Astrocyte of the hippocampus (primary cell): Measurements from ENCODE around the gene MSX1.
"Not testable (repeated sequence)": the region's sequence is repeated elsewhere in the genome, so short reads cannot be mapped to it uniquely, and the experiment has no call there.

ENCODE experiments used
- DNase-seq: peaks from one replicate; pipeline ENCODE4 v3.0.0; 2011; ENCODE audit warnings: low read depth, low spot score

MSX1 gene

GRCh38 chr4:4859325-4859798, at the start of gene MSX1:
Gene MSX1, plus strand, starts transcription at chr4:4859665. Its CDS starts 235 bp downstream, at chr4:4859900.
- peak; percentile 89 for DNase-seq

GRCh38 chr4:4810092-4810774, 49.2 kb upstream of the MSX1 start:
- no peak for DNase-seq

- no peak for DNase-seq
Measured at GRCh38 chr4:4810778-4811177, 48.7 kb upstream of the MSX1 start.

DNA sequence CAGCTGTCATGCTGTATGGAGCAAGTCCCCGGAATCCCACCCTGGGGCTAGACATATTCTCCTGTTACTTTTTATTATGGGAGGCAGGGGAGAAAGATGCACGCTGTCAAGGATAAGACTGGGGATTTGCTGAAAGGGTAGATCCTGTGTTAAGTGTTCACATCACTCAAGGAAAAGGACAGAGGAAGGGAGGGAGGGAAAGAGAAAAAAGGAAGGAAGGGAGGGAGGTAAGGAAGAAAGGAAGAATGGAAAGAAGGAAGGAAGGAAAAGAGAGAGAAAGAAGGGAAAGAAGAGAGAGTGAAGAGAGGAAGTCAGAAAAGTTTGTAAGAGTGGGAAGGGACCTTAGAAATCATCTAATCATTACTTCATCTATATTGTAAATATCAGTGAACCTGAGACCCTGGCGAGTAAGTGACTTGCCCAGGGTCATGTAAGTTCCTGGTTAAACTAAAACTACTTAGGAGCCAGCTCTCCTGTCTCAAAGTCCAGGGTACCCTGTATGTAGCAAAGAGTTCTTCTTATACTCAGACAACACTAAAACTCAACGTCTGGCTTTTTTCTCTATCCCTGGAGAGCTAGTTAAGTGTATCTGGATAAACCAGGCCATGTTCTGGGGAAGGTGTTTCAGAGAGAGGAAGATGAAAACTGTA, 47.2 kb upstream of the MSX1 start:
- no peak for DNase-seq

DNA sequence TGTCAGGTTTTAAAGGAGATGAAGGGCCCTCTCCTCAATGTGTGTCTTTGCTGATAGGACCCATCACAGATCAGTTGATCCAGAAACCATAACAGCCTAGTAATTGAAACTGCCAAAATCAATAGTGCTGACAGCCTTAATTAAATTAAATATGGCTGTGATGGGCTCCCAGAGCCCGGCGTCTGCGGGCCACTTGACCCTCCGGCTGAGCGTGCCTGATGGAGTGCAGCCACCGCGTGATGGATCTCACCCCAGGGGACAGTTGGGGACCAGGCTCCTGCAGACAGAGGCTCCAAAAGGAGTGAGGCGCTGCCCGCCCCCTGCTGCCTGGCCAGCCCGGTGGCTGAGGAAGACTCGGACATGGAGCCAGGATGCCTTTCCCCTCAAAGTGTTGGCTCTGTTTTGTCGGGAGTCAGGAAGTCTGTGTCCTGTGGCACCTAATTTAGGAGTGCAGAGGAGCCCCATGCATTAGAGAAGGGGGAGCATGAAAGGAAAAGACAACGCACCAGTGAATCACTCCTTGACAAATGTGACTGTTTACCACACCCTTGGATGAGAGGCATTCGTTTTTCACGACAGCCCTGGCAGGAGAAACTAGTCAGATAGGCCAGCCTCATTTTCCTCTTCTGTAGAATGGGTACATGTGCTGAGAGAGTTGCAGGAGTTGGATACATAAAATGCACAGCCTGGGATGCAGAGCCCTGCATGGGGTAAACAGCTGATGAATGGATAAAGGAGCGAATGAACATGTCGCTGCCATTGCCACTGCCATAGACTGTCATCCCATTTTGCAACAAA, 40.9 kb upstream of the MSX1 start:
- no peak for DNase-seq

GRCh38 chr4:4819213-4819606, 40.3 kb upstream of the MSX1 start:
- no peak for DNase-seq

GRCh38 chr4:4820261-4820660, 39.2 kb upstream of the MSX1 start:
- DNase-seq = peak; percentile 7

GRCh38 chr4:4820739-4821138, 38.7 kb upstream of the MSX1 start:
- DNase-seq = no peak

DNA sequence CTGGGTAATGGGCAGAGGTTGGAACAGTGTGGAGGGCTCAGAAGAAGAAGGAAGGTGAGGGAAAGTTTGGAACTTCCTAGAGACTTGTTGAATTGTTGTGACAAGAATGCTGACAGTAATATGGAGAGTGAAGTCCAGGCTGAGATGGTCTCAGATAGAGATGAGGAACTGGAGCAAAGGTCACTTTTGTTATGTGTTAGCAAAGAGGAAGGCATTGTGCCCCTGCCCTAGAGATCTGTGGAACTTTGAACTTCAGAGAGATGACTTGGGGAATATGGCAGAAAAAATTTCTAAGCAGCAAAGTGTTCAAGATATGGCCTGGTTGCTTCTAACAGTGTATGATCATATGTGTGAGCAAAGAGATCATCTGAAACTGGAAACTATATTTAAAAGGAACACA, 37.9 kb upstream of the MSX1 start:
- no peak for DNase-seq

- not testable (repeated sequence) for DNase-seq
Measured at GRCh38 chr4:4822286-4822685, 37.2 kb upstream of the MSX1 start.

GRCh38 chr4:4823621-4824162, 35.8 kb upstream of the MSX1 start:
- no peak for DNase-seq

DNA sequence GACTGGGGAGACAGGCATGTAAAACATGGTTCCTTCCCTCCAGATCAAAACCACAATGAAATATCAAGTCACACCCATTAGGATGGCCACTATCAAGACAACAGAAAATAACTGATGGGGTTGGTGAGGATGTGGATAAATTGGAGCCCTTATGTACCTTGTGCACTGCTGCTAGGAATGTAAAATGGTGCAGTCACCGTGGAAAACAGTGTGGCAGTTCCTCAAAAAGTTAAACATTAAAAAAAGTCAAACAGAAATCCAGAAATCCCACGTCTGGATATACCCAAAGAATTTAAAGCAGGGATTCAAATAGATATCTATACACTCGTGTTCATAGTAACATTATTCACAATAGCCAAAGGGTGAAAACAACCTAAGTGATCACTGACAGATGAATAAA, 35.2 kb upstream of the MSX1 start:
- DNase-seq = no peak

DNA sequence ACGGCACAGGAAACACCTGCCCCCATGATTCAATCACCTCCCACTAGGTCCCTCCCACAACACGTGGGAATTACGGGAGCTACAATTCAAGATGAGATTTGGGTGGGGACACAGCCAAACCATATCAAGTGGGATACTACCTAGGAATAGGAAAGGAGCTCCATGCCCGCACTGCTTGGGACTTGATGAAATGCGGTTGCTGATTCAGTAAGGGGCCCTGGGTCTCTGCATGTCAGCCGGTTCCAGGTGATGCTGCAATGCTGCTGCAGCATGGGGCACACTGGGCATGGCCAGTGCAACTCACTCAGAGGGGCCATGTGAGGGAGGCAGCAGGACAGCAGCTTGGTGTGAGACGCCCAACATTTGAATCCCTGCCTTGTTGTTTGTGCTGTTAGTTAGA, 34.0 kb upstream of the MSX1 start:
- no peak for DNase-seq

DNA sequence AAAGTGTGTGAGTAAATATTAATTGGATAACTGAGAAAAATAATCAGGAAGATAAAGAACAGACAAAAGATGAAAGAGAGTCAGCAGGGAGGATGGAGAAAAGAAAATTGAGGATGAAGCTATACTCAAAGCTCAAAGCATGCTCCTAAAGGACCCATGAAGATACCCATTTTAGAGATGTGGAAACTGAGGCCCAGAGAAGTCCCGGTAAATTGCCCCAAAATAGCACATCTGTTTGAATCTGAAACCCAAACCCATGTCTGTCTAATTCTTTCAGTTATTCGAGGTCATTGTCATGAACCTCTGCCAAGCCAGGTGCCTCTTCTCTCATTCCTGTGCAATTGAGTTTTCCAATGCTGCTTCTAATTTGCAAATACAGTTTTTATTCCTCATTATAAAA, 29.6 kb upstream of the MSX1 start:
- no peak for DNase-seq

- no peak for DNase-seq
Measured at GRCh38 chr4:4831266-4831665, 28.2 kb upstream of the MSX1 start.

DNA sequence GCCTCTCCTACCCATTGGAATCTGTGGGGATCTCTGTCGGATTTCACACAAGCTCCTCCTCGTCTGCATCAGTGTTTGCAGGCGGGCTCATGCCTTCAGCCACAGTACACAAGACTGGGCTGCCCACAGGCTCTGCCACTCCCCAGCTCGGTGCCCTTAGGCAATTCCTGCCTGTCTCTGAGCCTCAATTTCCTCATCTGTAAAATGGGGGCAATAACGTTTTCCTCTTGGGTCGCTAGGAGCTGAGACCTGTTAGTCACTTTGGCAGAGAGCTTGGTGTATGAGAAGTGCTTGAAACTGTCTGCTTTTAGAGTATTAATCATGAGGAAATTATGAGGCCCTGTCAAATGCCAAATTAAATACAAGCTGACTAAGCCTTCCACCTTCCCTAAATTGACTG, 27.6 kb upstream of the MSX1 start:
- DNase-seq = no peak

DNA sequence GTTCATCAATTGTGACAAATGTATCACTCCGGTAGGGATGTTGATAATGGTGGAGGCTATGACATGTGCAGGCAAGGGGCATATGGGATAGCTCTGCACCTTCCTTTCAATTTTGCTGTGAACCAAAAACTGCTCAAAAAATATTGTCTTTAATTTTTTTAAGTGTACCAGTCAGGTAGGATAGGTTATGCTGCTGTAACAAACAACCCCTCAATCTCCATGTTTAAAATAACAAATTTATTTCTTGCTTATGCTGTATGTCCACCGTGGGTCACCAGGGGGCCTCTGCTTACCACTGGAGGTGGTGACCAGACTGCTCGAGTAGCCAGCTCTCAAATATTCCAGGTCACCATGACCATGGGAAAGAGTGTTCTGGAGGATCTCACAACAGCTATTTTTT, 23.4 kb upstream of the MSX1 start:
- DNase-seq = no peak

GRCh38 chr4:4837316-4837715, 22.1 kb upstream of the MSX1 start:
- no peak for DNase-seq

GRCh38 chr4:4838051-4838935, 21.2 kb upstream of the MSX1 start:
- DNase-seq = peak; percentile 66

- no peak for DNase-seq
Measured at GRCh38 chr4:4838936-4839810, 20.3 kb upstream of the MSX1 start.
